ENCODE data around the gene NAPA. TPM values are rescaled to one million over a fixed set of nuclear protein-coding genes. Genes with fewer than 3 reads are reported as not detected.

The NAPA gene
- total RNA-seq, 1 experiment from 2014 or later = 61.3 TPM

DNA sequence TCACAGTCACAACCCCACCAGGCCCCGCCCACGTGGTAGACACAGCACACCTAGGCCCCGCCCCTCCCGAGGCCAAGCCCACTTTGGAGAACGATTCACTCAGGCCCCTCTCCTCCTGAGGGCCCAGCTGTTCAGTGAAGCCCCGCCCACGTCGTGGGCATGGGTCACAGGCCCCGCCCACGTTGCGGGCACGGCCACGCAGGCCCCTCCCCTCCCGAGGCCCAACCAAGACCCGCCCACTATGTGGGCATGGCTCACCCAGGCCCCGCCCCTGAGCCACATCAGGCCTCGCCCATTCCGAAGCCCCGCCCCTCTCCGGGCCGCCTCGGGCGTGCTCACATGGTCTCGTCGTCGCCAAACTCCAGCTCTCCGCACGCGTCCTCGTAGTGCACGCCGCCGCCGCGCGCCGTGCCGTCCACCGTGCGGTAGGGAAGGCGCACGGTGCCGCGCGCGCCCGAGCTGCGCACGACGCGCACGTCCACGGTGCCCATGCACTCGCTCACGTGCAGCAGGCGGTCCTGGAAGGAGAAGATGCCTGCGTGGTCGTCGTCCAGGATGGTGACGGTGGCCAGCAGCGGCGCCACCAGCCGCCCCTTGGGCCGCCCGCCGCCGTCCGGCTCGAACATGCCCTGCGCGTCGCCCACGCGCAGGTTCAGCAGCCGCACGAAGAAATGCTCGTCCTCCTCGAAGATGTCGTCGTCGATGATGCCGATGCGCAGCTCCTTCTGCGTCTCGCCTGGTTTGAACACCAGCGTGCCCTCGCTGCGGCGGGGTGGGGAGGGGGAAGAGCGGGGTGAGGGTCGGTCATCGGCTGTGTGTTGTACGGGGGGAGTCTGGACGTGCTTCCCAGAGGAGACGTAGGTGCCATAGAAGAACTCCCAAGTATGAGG, 67.1 kb downstream of the NAPA start (continued):
- peak; percentile 98 for TF ChIP-seq ZNF138 (CRISPR knock-in tag; conservative IDR thresholded peaks at IDR 0.05)
- peak; percentile 90; the same call in 1 of the 2 replicates for TF ChIP-seq NR3C1 (CRISPR knock-in tag; conservative IDR thresholded peaks at IDR 0.05; ENCODE audit: low read depth)
- TF ChIP-seq ZNF263 (CRISPR knock-in tag; IDR thresholded peaks at IDR 0.05; ENCODE audit: low read depth) = peak; percentile 81; the same call in 1 of the 2 replicates
- TF ChIP-seq HMGA2 (CRISPR knock-in tag; IDR thresholded peaks at IDR 0.05) = no peak
- peak; percentile 98 for TF ChIP-seq MYBL2 (CRISPR knock-in tag; IDR thresholded peaks at IDR 0.05)
- TF ChIP-seq ZNF396 (CRISPR knock-in tag; IDR thresholded peaks at IDR 0.05; ENCODE audit: borderline replicate concordance) = no peak
- no peak for TF ChIP-seq ZNF671 (CRISPR knock-in tag; IDR thresholded peaks at IDR 0.05)
- TF ChIP-seq CREB1 (CRISPR knock-in tag; IDR thresholded peaks at IDR 0.05) = peak; percentile 98
- TF ChIP-seq, protein P1, sequence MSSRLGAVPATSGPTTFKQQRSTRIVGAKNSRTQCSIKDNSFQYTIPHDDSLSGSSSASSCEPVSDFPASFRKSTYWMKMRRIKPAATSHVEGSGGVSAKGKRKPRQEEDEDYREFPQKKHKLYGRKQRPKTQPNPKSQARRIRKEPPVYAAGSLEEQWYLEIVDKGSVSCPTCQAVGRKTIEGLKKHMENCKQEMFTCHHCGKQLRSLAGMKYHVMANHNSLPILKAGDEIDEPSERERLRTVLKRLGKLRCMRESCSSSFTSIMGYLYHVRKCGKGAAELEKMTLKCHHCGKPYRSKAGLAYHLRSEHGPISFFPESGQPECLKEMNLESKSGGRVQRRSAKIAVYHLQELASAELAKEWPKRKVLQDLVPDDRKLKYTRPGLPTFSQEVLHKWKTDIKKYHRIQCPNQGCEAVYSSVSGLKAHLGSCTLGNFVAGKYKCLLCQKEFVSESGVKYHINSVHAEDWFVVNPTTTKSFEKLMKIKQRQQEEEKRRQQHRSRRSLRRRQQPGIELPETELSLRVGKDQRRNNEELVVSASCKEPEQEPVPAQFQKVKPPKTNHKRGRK (CRISPR knock-in tag; IDR thresholded peaks at IDR 0.05; ENCODE audit: borderline replicate concordance) = 0 out of 2 replicates have a peak, but pooled peaks have one; percentile 76
- peak; percentile 99 for TF ChIP-seq JUN (CRISPR knock-in tag; IDR thresholded peaks at IDR 0.05)
- peak; percentile 98 for TF ChIP-seq NFE2L1 (CRISPR knock-in tag; IDR thresholded peaks at IDR 0.05)
- TF ChIP-seq SMAD3 (CRISPR knock-in tag; IDR thresholded peaks at IDR 0.05; ENCODE audit: borderline replicate concordance) = peak; percentile 99
- peak; percentile 97; the same call in 1 of the 2 replicates for TF ChIP-seq AFF4 (CRISPR knock-in tag; IDR thresholded peaks at IDR 0.05; ENCODE audit: borderline replicate concordance)
- TF ChIP-seq SMAD4 (CRISPR knock-in tag; IDR thresholded peaks at IDR 0.05) = peak; percentile 83; the same call in 1 of the 2 replicates
- peak; percentile 99 for TF ChIP-seq TEAD1 (CRISPR knock-in tag; IDR thresholded peaks at IDR 0.05)
- TF ChIP-seq PREB (CRISPR knock-in tag; IDR thresholded peaks at IDR 0.05; ENCODE audit: borderline replicate concordance) = no peak; the same call in 1 of the 2 replicates
- TF ChIP-seq FOXK1 (CRISPR knock-in tag; IDR thresholded peaks at IDR 0.05) = peak; percentile 99
- TF ChIP-seq TCF7 (CRISPR knock-in tag; IDR thresholded peaks at IDR 0.05; ENCODE audit: low read depth) = peak; percentile 97
- TF ChIP-seq PRRX2 (CRISPR knock-in tag; IDR thresholded peaks at IDR 0.05) = no peak
- TF ChIP-seq KAT7 (CRISPR knock-in tag; IDR thresholded peaks at IDR 0.05; ENCODE audit: borderline replicate concordance) = peak; percentile 19; the same call in 1 of the 2 replicates
- TF ChIP-seq, protein P2, sequence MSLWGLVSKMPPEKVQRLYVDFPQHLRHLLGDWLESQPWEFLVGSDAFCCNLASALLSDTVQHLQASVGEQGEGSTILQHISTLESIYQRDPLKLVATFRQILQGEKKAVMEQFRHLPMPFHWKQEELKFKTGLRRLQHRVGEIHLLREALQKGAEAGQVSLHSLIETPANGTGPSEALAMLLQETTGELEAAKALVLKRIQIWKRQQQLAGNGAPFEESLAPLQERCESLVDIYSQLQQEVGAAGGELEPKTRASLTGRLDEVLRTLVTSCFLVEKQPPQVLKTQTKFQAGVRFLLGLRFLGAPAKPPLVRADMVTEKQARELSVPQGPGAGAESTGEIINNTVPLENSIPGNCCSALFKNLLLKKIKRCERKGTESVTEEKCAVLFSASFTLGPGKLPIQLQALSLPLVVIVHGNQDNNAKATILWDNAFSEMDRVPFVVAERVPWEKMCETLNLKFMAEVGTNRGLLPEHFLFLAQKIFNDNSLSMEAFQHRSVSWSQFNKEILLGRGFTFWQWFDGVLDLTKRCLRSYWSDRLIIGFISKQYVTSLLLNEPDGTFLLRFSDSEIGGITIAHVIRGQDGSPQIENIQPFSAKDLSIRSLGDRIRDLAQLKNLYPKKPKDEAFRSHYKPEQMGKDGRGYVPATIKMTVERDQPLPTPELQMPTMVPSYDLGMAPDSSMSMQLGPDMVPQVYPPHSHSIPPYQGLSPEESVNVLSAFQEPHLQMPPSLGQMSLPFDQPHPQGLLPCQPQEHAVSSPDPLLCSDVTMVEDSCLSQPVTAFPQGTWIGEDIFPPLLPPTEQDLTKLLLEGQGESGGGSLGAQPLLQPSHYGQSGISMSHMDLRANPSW (CRISPR knock-in tag; conservative IDR thresholded peaks at IDR 0.05; ENCODE audit: low read depth) = no peak
- peak; percentile 86 for TF ChIP-seq ZNF317 (CRISPR knock-in tag; IDR thresholded peaks at IDR 0.05; ENCODE audit: borderline replicate concordance, low read depth)
- peak; percentile 50 for TF ChIP-seq NFYB (CRISPR knock-in tag; conservative IDR thresholded peaks at IDR 0.05; ENCODE audit: low read depth)
- no peak for TF ChIP-seq ZNF532 (CRISPR knock-in tag; IDR thresholded peaks at IDR 0.05; ENCODE audit: borderline replicate concordance)
